GM18873 (cell line): Measurements from ENCODE around the gene TXNDC11.

Experiments
- ATAC-seq: cut with Tn5 transposase; IDR thresholded peaks from one replicate; pipeline ENCODE4 v1.9.1; 2021; ENCODE audit warnings: mild to moderate bottlenecking, moderate library complexity, moderate number of reproducible peaks; ENCODE audit not compliant: unreplicated experiment, low FRiP score

TXNDC11 gene

DNA sequence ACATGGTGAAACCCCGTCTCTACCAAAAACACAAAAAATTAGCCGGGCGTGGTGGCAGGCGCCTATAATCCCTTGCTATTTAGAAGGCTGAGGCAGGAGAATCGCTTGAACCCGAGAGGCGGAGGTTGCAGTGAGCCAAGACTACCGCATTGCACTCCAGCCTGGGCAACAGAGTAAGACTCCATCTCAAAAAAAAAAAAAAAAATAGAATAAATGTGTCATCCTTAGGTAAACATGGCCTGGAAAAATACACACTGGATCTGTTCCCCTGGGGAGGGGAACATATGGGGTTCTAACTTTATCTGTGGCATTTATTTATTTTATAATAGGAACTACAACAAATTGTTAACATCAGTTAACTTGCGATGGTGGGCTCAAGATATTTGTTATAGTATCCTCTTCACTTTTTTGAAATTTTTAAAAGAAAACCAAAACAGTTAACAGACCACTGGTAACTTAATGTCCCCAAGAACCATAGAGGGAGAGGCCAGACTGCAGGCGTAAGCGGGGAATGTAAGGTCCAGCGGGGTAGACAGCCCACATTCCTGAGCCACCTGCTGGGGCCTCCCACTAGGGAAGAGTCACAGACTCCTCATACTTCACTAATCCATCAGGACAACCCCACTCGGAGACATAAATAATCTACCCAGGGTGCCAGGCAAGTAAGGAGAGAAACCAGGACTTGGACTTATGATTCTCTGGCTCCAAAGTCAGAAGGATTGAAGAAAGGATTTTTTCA is 12.5 kb upstream of the TXNDC11 start:
- no peak for ATAC-seq

DNA sequence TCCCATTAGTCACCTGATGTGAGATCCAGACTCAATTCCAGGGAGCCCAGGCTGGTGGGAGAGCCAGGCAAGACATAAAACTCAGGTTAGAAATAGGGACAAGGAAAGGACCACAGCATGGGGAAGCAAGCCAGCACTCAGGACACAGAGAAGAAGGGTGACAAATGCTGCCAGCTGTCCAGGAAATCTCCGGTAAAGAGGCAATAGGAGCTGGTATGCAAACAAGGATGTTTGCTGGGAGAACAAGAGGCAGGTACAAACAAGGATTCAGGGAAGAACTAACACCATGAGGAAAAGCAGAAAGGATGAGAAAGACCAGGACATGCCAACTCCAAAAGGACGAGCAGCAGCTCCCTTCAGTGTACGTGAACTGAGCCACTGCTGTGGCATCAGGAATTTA is 10.2 kb upstream of the TXNDC11 start:
- ATAC-seq: no peak

DNA sequence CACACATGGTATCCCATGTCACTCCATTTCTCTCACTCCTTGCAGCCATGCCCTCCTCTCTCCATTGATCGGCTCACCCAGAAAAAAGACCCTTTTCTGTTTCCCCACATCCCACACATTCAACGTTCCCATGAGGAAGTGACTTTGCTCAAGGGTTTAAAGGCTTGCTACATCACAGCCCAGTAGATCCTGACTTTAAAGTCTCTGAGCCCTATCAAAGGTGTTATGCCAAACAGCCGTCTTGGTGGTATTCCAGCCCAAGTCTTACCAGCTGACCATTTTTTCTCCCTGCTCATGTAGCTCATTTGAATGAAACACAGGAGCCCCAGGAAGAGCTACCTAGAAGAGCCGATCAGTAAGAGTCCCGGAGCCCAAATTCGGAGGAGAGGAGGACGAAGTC is 7.4 kb upstream of the TXNDC11 start:
- no peak for ATAC-seq

DNA sequence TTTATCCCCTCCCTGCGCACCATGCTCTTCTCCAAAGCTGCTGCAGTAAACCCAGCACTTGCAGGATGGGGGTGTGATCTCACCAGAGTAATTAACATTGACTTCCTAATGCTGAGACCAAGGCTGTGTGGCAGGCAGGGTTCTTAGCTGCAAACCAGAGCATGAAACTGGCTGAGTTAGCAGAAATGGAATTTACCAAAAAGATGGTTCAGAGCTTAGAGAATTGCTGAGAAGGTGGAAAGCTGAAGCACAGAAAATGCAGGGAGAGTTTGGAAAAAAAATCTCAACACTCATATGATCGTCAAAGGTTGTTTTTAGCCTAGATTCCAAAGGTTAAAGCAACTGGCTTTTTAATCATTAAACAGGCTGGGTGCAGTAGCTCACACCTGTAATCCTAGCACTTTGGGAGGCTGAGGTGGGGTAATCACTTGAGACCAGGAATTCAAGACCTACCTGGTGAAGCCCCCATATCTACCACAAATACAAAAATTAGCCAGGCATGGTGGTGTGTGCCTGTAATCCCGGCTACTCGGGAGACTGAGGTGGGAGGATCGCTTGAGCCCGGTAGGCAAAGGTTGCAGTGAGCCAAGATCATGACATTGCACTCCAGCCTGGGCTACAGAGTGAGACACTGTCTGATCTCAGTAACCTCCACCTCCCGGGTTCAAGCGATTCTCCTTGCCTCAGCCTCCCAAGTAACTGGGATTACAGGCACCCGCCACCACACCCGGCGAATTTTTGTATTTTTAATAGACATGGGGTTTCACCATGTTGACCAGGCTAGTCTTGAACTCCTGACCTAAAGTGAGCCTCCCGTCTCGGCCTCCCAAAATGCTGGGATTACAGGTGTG is 6.0 kb upstream of the TXNDC11 start:
- ATAC-seq: no peak

DNA sequence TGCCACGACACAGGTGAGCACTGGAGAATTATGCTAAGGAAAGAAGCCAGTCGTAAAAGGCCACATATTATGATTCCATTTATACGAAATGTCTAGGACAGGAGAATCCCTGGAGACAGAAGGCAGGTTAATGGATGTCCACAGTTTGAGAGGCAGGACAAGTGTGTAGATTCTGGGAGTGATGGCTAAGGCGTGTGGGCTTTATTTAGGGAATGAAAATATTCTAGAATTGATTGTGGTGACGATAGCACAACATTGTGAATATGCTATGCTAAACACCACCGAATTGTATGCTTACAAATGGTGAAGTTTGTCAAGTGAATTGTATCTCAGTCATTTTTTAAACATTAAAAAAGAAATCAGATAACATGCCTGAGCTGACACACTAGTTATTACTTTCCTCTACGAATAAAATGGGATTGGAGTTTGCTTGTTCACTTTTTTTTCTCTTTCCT is 5.3 kb upstream of the TXNDC11 start:
- no peak for ATAC-seq

DNA sequence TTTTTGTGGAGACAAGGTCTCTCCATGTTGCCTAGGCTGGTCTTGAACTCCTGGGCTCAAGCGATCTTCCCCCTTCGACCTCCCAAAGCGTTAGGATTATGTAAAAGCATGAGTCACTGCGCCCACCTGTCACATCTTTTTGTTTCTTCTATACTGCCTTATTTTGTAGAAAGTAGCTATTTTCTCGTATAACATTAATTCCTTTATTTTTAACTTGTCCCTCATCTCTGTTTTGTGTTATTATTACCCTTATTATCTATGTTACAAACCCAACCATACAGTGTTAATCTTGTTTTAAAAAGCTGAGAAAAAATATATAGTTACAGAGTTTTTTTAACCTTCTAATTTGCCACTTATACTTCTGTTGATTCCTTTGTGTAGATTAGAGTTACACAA is 1.4 kb upstream of the TXNDC11 start:
- ATAC-seq: no peak

DNA sequence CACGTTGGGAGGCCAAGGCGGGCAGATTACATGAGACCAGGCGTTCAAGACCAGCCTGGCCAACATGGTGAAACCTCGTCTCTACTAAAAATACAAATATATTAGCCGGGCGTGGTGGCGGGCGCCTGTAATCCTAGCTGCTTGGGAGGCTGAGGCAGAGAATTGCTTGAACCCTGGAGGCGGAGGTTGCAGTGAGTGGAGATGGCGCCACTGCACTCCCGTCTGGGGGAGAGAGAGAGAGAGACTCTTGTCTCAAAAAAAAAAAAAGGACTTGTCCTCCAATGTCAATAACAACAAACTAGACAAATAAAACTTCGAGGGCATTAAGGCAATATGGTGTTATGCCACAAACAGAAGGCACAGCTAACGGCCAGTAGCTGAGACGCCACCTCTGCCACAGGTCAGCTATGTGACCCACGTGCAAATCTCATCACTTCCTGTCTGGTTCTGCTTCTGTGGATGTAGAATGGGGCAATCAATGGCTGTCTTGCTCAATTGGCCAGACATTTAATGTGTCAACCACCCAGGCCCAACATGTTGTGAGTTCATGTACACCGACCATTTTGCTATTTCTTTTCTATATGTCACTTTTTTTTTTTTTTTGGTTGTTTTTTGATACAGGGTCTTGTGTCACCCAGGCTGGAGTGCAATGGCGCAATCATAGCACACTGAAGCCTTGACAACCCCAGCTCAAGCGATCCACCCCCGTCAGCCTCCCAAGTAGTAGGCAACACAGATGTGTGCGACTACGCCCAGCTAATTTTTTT is 834 bp upstream of the TXNDC11 start:
- ATAC-seq: no peak

DNA sequence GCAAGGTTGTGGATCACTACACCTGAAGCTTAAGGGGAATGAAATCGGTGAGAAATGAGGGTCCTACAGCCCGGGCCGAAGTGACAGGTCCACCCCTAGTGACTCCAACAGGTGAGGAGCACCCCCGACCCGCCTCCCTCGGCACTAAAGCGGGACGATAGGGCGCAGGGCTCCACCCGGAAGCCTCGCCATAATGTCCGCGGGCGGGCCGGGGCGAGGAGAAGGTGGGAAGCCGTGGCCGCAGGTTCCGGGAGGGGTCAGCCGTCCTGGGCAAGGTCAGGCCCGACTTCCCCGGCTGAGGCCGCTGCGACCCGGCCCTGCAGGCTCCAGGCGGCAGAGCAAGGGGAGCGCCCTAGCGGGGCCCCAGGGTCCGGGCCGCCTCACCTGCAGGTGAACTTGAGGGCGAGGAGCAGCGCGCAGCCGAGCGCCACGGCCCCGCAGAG is 543 bp downstream of the TXNDC11 start:
- peak; percentile 14 for ATAC-seq

DNA sequence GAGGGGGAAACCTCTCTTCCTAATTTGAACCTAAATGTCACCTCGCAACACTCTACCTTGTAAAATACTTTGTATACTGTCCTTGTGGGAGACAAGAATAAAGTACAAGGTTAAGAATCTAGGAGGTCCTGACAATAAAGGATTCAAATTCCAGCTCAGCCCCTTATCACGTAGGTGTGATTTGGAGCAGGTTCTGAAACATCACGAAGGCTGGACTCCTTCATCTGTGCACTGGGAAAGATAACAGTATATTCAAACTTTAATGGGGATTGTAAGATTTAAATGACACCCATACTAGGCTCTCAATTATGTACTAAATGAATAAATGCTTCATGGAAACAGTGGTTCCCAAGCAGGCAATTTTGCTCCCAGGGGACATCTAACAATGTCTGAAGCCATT is 2.1 kb downstream of the TXNDC11 start:
- ATAC-seq: no peak

DNA sequence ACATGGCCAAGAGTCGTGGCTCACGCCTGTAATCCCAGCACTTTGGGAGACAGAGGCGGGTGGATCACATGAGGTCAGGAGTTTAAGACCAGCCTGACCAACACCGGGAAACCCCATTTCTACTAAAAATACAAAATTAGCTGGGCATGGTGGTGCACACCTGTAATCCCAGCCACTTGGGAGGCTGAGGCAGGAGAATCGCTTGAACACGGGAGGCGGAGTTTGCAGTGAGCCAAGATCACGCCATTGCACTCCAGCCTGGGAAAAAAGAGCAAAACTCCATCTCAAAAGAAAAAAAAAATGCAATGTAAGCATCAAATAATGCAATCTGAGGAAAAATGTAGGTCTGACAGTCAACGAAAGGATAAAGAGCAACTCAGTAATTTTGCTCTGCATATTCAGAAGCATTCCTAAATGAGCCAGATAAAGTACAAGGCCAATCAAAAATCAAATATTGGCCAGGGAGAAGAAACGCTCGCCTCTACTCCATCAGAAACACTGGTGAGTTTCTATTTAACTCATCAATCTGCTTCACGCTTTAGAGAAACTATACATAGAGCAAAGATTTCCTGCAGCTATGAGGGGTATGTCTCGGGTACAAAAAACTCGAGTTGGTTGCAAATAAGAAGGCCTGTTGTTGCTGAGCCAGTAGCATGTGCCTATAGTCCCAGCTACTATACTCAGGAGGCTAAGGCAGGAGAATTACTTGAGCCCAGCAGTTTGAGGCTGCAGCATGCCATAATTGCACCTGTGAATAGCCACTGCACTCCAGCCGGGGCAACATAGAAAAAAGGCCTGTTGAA is 3.7 kb downstream of the TXNDC11 start:
- no peak for ATAC-seq

DNA sequence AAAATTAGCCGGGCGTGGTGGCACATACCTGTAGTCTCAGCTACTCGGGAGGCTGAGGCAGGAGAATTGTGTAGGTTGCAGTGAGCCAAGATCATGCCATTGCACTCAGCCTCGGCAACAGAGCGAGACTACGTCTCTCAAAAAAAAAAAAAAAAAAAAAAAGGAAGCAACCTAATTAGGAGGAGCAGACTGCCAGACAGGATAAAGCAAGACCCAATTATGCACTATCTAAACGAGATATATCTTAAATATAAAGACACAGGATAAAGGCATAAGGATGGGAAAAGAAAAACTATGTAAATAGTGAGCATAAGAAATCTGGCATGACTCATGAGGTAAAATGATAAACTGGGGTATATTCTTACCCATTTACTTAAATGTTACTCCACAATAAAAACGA is 4.9 kb downstream of the TXNDC11 start:
- ATAC-seq: no peak

DNA sequence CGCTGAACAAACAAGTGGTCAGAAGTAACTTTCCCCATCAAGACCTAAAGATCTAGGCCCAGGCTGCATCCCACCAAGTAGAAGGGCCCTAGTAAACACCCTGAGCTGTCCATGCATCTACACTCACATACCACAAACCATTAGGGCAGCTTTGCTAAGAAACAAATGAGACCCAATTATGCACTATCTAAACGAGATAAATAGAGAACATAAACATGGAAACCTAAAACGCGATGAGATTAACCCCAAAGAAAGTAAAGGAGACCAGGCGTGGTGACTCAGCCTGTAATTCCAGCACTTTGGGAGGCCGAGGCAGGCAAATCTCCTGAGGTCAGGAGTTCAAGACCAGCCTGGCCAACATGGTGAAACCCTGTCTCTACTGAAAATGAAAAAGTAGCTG is 5.8 kb downstream of the TXNDC11 start:
- ATAC-seq: no peak

DNA sequence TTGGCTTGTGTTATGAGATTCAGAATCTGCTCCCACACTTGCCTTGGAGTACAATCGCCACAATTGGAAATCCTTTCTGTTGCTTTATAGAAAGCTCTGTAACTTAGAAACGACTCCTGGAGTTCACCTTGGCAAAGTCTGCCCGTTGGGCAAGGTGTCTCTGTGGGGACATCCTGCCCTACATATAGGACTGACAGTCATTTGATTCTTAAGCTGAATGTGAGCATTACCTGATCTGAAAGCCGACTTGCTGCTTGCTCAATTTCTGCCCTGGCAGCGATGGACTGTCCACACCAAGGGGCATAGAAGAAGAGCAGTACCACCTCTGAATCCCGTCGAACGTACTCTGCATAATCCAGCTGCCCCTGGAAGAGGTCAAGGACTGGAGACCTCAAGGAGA is 6.9 kb downstream of the TXNDC11 start:
- no peak for ATAC-seq

DNA sequence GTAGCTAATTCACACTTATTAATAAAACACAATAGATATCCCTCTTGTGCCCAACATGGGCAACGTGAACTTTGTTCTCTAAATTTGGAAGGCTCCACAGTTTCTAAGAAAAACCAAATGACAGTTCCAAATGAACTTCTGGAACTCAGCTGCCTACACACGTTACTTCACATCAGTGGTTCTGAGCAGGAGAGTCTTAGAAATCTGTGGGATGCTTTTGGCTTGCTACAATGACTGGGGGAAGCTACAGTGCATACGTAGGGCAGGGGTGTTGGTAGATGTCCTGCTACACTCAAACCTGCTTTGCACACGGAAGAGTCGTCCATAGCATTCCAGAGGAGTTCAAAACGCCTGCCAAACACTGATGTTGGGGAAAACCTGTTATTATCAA is 8.0 kb downstream of the TXNDC11 start:
- ATAC-seq: no peak

DNA sequence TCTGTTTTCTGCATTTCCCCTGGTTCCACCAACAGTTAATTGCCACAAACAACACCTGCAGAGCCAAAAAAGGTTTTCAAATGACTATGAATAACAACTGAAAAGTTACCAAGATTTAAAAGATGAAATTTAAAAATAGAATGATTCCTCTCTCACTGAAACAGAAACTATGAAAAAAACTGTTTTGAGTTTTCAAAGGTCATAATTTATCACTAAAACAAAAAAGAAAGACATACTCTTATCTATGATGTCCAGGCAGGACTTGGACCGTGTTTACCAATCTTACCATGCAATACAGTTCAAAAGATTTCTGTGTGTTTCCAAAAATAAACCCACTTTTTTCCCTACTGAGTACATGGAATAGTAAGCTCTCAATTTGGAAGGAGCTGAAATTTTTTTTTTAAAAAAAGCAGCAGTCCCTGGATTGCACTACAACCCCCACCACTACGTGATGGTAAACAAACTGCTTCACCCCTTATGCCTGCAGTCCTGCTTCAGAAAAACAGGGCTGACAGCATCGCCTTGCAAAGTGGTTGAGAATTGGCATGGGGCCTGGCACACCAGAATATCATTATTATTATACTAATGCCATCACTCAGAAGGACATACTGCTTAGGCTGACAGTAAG is 8.5 kb downstream of the TXNDC11 start:
- no peak for ATAC-seq

DNA sequence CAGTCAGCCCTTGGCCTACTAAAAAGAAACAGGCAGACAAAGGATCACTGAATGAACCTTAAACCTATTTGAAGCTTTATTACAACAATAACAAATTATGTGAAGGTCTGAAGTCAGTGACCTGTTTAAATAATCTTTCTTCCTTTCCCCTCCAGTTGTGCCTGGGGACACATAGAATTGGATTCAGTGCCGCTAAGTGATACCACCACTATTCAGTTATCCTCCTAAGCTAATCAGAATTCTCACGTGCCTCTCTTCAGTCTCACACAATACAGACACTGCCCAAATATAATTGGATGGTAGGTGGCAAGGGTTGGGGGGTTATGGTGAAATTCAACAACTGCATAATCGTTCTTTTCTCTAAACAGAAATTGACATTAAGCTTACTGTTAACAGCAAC is 11.4 kb downstream of the TXNDC11 start:
- no peak for ATAC-seq

DNA sequence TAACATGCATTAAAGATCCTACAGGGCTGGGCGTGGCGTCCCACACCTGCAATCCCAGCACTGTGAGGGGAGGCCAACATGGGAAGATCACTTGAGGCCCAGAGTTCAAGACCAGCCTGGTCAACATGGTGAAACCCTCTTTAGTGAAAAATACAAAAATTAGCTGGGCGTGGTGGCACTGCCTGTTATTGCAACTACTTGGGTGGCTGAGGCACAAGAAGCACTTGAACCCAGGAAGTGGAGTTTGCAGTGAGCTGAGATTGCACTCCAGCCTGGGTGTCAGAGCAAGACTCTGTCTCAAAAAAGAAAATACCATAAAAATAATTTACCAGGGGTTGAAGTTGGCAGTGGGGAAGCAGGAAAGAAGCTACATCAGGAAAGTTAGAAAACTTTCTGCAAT is 12.9 kb downstream of the TXNDC11 start:
- no peak for ATAC-seq

DNA sequence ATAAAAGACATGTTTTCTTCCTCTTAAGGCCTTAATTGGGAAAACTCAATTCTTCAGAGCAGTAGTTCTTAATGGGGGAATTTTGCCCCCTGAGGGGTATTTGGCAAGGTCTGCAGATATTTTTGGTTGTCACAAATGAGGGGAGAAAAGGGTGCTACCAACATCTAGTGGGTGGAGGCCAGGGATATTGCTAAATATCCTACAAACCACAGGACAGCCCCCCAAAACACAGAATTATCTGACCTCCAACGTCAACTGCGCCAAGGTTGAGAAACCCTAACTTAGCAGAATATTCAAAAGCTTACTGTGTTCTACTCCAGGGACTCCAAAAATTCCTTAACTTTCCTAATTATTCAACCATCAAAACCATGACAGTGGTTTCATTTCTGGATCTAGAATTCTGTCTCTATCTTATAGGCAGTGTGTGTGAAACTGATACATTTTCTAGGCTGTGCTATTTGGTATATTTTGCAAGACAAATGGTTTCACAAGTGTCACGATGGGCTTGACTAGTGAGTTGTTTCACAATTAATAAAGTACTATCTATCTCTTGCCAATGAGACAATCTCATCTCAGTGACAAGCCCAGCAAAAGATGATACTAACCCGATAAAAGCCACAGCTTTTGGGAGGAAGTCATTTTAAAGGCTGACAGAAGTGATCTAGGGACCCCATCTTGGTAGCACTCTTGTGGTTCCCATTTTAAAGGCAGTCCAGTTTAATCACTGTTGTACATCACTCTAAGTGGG is 14.7 kb downstream of the TXNDC11 start:
- no peak for ATAC-seq

DNA sequence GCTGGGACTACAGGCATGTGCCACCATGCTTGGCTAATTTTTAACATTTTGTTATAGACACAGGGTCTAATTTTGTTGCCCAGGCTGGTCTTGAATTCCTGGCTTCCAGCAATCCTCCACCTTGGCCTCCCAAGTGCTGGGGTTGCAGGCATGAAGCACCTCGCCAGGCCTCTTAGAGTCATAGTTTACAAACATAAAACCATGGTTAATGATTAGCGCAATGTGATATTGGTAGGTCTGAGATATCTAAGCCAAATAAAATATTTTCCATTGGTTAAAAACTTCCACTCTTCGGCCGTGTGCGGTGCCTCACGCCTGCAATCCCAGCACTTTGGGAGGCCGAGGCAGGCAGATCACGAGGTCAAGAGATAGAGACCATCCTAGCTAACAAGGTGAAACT is 16.6 kb downstream of the TXNDC11 start:
- ATAC-seq: no peak
